SK-N-SH (cell line): ENCODE results near the gene CNTN4. TPM values are rescaled to one million over a fixed set of nuclear protein-coding genes. Genes with fewer than 3 reads are reported as not detected.

Source experiments
- CTCF ChIA-PET: fragments of 300-600, 350-600 bp; formaldehyde crosslinking; extraction: SDS; loops from one replicate; lab custom pipeline; 2021; lab: Yijun Ruan, JAX
- POLR2A ChIA-PET: fragments of 350-600 bp; sonication (Branson Sonifier 250); formaldehyde crosslinking; extraction: SDS; loops from one replicate; lab custom pipeline; 2020; ENCODE audit warnings: antibody characterized with exemption, inconsistent platforms; lab: Yijun Ruan, JAX
- DNase-seq: peaks from one replicate; pipeline ENCODE4 v3.0.0; 2012
- H2AFZ ChIP-seq: fragments of 200-600 bp; sonication (generic); 2 replicates; pipeline ENCODE4 v1.8.1; 2016; ENCODE audit warnings: antibody characterized with exemption, mild to moderate bottlenecking, low read depth
- H3F3A ChIP-seq: fragments of 200-600 bp; sonication (generic); replicated peaks from 2 replicates; pipeline ENCODE3; 2016; ENCODE audit warnings: antibody characterized with exemption, mild to moderate bottlenecking; ENCODE audit not compliant: insufficient read depth
- H3K27ac ChIP-seq, 2 experiments: fragments of 200-500 bp in 1 of 2; fragments of 200-600 bp in 1 of 2; sonication (Bioruptor generic) in 1 of 2; sonication (generic), shearing (Covaris generic) in 1 of 2; 2 replicates each; pipeline versions ENCODE4 v1.5.1 to v1.6.1; 2014 to 2016; ENCODE audit warnings: low read depth in 2 of 2, inconsistent platforms in 1 of 2, low read length in 1 of 2, mild to moderate bottlenecking in 1 of 2, mixed read lengths in 1 of 2
- H3K27me3 ChIP-seq: fragments of 200-600 bp; sonication (generic), shearing (Covaris generic); 2 replicates; pipeline ENCODE4 v1.6.1; 2016; ENCODE audit warnings: mixed run types; ENCODE audit not compliant: insufficient read depth
- H3K36me3 ChIP-seq, 2 experiments: fragments of 200-500 bp in 1 of 2; fragments of 200-600 bp in 1 of 2; sonication (Bioruptor generic) in 1 of 2; sonication (generic) in 1 of 2; replicated peaks in 1 of 2; 2 replicates each; pipeline versions ENCODE3 to v1.5.1; 2014 to 2016; ENCODE audit warnings: low read length in 1 of 2, mild to moderate bottlenecking in 1 of 2; ENCODE audit not compliant: insufficient read depth in 2 of 2, control insufficient read depth in 1 of 2
- H3K4me1 ChIP-seq, 2 experiments: fragments of 200-500 bp in 1 of 2; fragments of 200-600 bp in 1 of 2; sonication (Bioruptor generic) in 1 of 2; sonication (generic), shearing (Covaris generic) in 1 of 2; 2 replicates each; pipeline versions ENCODE4 v1.5.1 to v1.6.1; 2014 to 2016; ENCODE audit warnings: low read depth in 1 of 2, low read length in 1 of 2, mixed run types in 1 of 2; ENCODE audit not compliant: insufficient read depth in 2 of 2, control insufficient read depth in 1 of 2
- H3K4me2 ChIP-seq: fragments of 200-600 bp; sonication (generic), shearing (Covaris generic); 2 replicates; pipeline ENCODE4 v1.6.1; 2017; ENCODE audit warnings: mixed run types
- H3K4me3 ChIP-seq, 2 experiments: fragments of 200-500 bp in 1 of 2; fragments of 200-600 bp in 1 of 2; sonication (Bioruptor generic) in 1 of 2; sonication (generic), shearing (Covaris generic) in 1 of 2; 2 replicates each; pipeline versions ENCODE4 v1.5.1 to v1.8.1; 2014 to 2016; ENCODE audit warnings: low read depth in 2 of 2, inconsistent platforms in 1 of 2, low read length in 1 of 2, mild to moderate bottlenecking in 1 of 2, mixed read lengths in 1 of 2, moderate library complexity in 1 of 2
- H3K79me2 ChIP-seq: fragments of 200-600 bp; sonication (generic); 2 replicates; pipeline ENCODE4 v1.8.1; 2017; ENCODE audit warnings: mild to moderate bottlenecking; ENCODE audit not compliant: insufficient read depth
- H3K9ac ChIP-seq: fragments of 200-600 bp; sonication (generic); 2 replicates; pipeline ENCODE4 v1.6.1; 2017; ENCODE audit warnings: mixed run types
- H3K9me2 ChIP-seq: fragments of 200-600 bp; sonication (generic); 2 replicates; pipeline ENCODE4 v1.6.1; 2017; ENCODE audit warnings: mixed run types
- H3K9me3 ChIP-seq: fragments of 200-600 bp; sonication (generic); 2 replicates; pipeline ENCODE4 v1.6.1; 2017; ENCODE audit warnings: mixed run types, mild to moderate bottlenecking, moderate library complexity
- H4K20me1 ChIP-seq: fragments of 200-600 bp; sonication (generic); 2 replicates; pipeline ENCODE4 v1.6.1; 2017; ENCODE audit warnings: mild to moderate bottlenecking, mixed run types; ENCODE audit not compliant: insufficient read depth
- CTCF ChIP-seq: fragments of 200-600 bp; sonication (generic); IDR thresholded peaks from 2 replicates; pipeline ENCODE4 v1.6.1; 2017; ENCODE audit warnings: antibody characterized with exemption, mild to moderate bottlenecking, moderate library complexity
- ELF1 ChIP-seq: IDR thresholded peaks from 2 replicates; pipeline ENCODE4 v1.4.0; 2012
- EP300 ChIP-seq, 2 experiments: IDR thresholded peaks; 2 replicates each; pipeline versions ENCODE4 v1.4.0 to v1.6.1; 2012; ENCODE audit warnings: borderline replicate concordance in 1 of 2, low read depth in 1 of 2, low read length in 1 of 2
- FOSL2 ChIP-seq: IDR thresholded peaks from 2 replicates; pipeline ENCODE4 v1.4.0; 2012; ENCODE audit warnings: low read depth, mild to moderate bottlenecking, moderate library complexity, borderline replicate concordance
- FOXJ3 ChIP-seq: sonication (generic); formaldehyde crosslinking; IDR thresholded peaks from 2 replicates; pipeline ENCODE4 v1.5.1; 2020; ENCODE audit warnings: mild to moderate bottlenecking, missing genetic modification reagents
- FOXM1 ChIP-seq: IDR thresholded peaks from 2 replicates; pipeline ENCODE4 v1.4.0; 2012; ENCODE audit warnings: low read depth, mild to moderate bottlenecking
- GATA2 ChIP-seq: sonication (generic); formaldehyde crosslinking; IDR thresholded peaks from 2 replicates; pipeline ENCODE4 v1.5.0; 2020; ENCODE audit warnings: mild to moderate bottlenecking, missing genetic modification reagents
- IRF3 ChIP-seq: fragments of 150-350 bp; IDR thresholded peaks from 2 replicates; pipeline ENCODE4 v1.6.1; 2016; ENCODE audit warnings: mild to moderate bottlenecking, low read depth, low read length
- MAX ChIP-seq: IDR thresholded peaks from 2 replicates; pipeline ENCODE4 v1.4.0; 2012; ENCODE audit warnings: low read depth
- MEF2A ChIP-seq: IDR thresholded peaks from 2 replicates; pipeline ENCODE4 v1.4.0; 2012; ENCODE audit warnings: low read depth, borderline replicate concordance
- MXI1 ChIP-seq: IDR thresholded peaks from 2 replicates; pipeline ENCODE4 v1.6.1; 2012; ENCODE audit warnings: mild to moderate bottlenecking, low read depth, low read length, improper control_type of control experiment
- NFIC ChIP-seq: IDR thresholded peaks from 2 replicates; pipeline ENCODE4 v1.4.0; 2012; ENCODE audit warnings: borderline replicate concordance
- NRF1 ChIP-seq: IDR thresholded peaks from 2 replicates; pipeline ENCODE4 v1.6.1; 2012; ENCODE audit warnings: low read depth, mild to moderate bottlenecking, low read length
- POLR2AphosphoS5 ChIP-seq: IDR thresholded peaks from 2 replicates; pipeline ENCODE4 v1.6.1; 2012; ENCODE audit warnings: low read depth, low read length
- RAD21 ChIP-seq: IDR thresholded peaks from 2 replicates; pipeline ENCODE4 v1.6.1; 2012; ENCODE audit warnings: mild to moderate bottlenecking, low read length
- RCOR1 ChIP-seq: fragments of 150-350 bp; IDR thresholded peaks from 2 replicates; pipeline ENCODE4 v1.6.1; 2017; ENCODE audit warnings: antibody characterized with exemption, low read length
- RFX5 ChIP-seq: IDR thresholded peaks from 2 replicates; pipeline ENCODE4 v1.6.1; 2012; ENCODE audit warnings: mild to moderate bottlenecking, improper control_type of control experiment, low read length
- RXRA ChIP-seq: IDR thresholded peaks from 2 replicates; pipeline ENCODE4 v1.4.0; 2012; ENCODE audit warnings: low read depth, mild to moderate bottlenecking, borderline replicate concordance
- SIN3A ChIP-seq: IDR thresholded peaks from 2 replicates; pipeline ENCODE4 v1.6.1; 2012; ENCODE audit warnings: low read depth, mild to moderate bottlenecking, low read length, moderate library complexity, borderline replicate concordance
- SMC3 ChIP-seq: IDR thresholded peaks from 2 replicates; pipeline ENCODE4 v1.6.1; 2012; ENCODE audit warnings: low read depth, low read length, improper control_type of control experiment
- TAF1 ChIP-seq: IDR thresholded peaks from 2 replicates; pipeline ENCODE4 v1.6.1; 2012; ENCODE audit warnings: low read depth, mild to moderate bottlenecking, low read length, moderate library complexity, borderline replicate concordance
- TCF12 ChIP-seq: IDR thresholded peaks from 2 replicates; pipeline ENCODE4 v1.4.0; 2012
- TEAD4 ChIP-seq: IDR thresholded peaks from 2 replicates; pipeline ENCODE4 v1.4.0; 2012; ENCODE audit warnings: mild to moderate bottlenecking, borderline replicate concordance; ENCODE audit not compliant: insufficient read depth
- USF1 ChIP-seq: IDR thresholded peaks from 2 replicates; pipeline ENCODE4 v1.4.0; 2012; ENCODE audit warnings: low read depth, borderline replicate concordance
- YY1 ChIP-seq: IDR thresholded peaks from 2 replicates; pipeline ENCODE4 v1.4.0; 2012; ENCODE audit warnings: low read depth, mild to moderate bottlenecking
- WGBS: methylation state at CpG from one replicate; pipeline ENCODE4 v1.1.6; 2017; ENCODE audit warnings: low lambda C conversion rate; 5-methylcytosine and 5-hydroxymethylcytosine counted together
- polyA plus RNA-seq, 3 experiments: library from polyadenylated mRNA; depleted of rRNA; stranded (reverse); fragments of >200 nt; gene quantifications; 2 replicates each; pipeline ENCODE4 v1.2.3, GENCODE V29; 2012

CNTN4 gene
- polyA plus RNA-seq, 1 of the 3 experiments (the other 2 are of a cell fraction), result 0.12 TPM

- ChIA-PET POLR2A (no interaction called here), CTCF (no interaction called here)
- H3F3A ChIP-seq, result no peaks in the 10 kb centered on the region
Observed at GRCh38 chr3:2317521-2317920, 218.9 kb downstream of the CNTN4 start.

GRCh38 chr3:2334921-2335320 is 236.3 kb downstream of the CNTN4 start:
- 41% methylated on average over 3 of the region's 3 CpGs for WGBS
- no peak overlapping the region for H3K4me2 ChIP-seq
- CTCF ChIA-PET, result interaction anchor here (1.4 to 2.2 kb wide), 2 partner anchors 20 to 24 kb away, joined by 3 to 9 read pairs; no protein-coding TSS in a partner anchor
- TF ChIP-seq NRF1 (no peak), ELF1 (no peak), CTCF (no peak), MXI1 (no peak), GATA2 (no peak), TEAD4 (no peak), FOXM1 (no peak), SMC3 (no peak), FOSL2 (no peak), TCF12 (no peak), POLR2AphosphoS5 (no peak), RCOR1 (no peak), RFX5 (no peak), YY1 (no peak), MAX (no peak), MEF2A (no peak), SIN3A (no peak)

More at GRCh38 chr3:2317521-2317920, 218.9 kb downstream of the CNTN4 start:
- no peak for TF ChIP-seq FOXJ3 (CRISPR knock-in tag)
- no peak for TF ChIP-seq EP300 (IDR thresholded peaks at IDR 0.05; ENCODE audit: borderline replicate concordance in 1 of 2, low read depth in 1 of 2, low read length in 1 of 2)
- no peak for TF ChIP-seq MAX
- no peak for TF ChIP-seq USF1
- TF ChIP-seq NFIC, result no peak
- TF ChIP-seq NRF1, result no peak
- no peak for TF ChIP-seq POLR2AphosphoS5
- no peak for TF ChIP-seq GATA2
- no peak for TF ChIP-seq RCOR1
- no peak for TF ChIP-seq FOSL2
- no peak for TF ChIP-seq RAD21
- no peak for TF ChIP-seq TAF1
- TF ChIP-seq ELF1, result no peak
- no peak for TF ChIP-seq IRF3
- TF ChIP-seq FOXM1, result no peak
- no peak for TF ChIP-seq RXRA
- TF ChIP-seq TCF12, result no peak
- no peaks in the 10 kb centered on the region for H3K79me2 ChIP-seq
- no peak for DNase-seq
- no peak overlapping the region for H3K9ac ChIP-seq
- H3K9me3 ChIP-seq, result peaks cover 6% of the 10 kb centered on the region; the same call in 1 of the 2 replicates
- no peaks in the 10 kb centered on the region for H3K36me3 ChIP-seq
- no peak overlapping the region for H3K27ac ChIP-seq
- H4K20me1 ChIP-seq, result no peaks in the 10 kb centered on the region
- no peak overlapping the region for H3K4me2 ChIP-seq
- WGBS, result 20% methylated on average over 7 of the region's 7 CpGs
- no peaks in the 10 kb centered on the region for H3K9me2 ChIP-seq
- no peaks in the 10 kb centered on the region for H3K27me3 ChIP-seq
- no peak overlapping the region for H3K4me3 ChIP-seq
- no peaks in the 10 kb centered on the region for H3K4me1 ChIP-seq
- no peak overlapping the region for H2AFZ ChIP-seq

More at GRCh38 chr3:2334921-2335320, 236.3 kb downstream of the CNTN4 start:
- H3K27me3 ChIP-seq, result no peaks in the 10 kb centered on the region
- H3K4me3 ChIP-seq, result no peak overlapping the region
- H2AFZ ChIP-seq, result no peak overlapping the region
- H3F3A ChIP-seq, result no peaks in the 10 kb centered on the region
- H4K20me1 ChIP-seq, result no peaks in the 10 kb centered on the region
- H3K79me2 ChIP-seq, result no peaks in the 10 kb centered on the region
- no peaks in the 10 kb centered on the region for H3K36me3 ChIP-seq
- POLR2A ChIA-PET, result no interaction called here
- DNase-seq, result no peak
- H3K27ac ChIP-seq, result no peak overlapping the region
- no peaks in the 10 kb centered on the region; a peak in 1 of 4 replicates for H3K4me1 ChIP-seq
- no peak overlapping the region for H3K9ac ChIP-seq
- no peaks in the 10 kb centered on the region for H3K9me3 ChIP-seq
- no peaks in the 10 kb centered on the region for H3K9me2 ChIP-seq
